Esophagus squamous epithelium (tissue), 4 donors: ENCODE measurements around the gene SDHAF2.
A peak's percentile ranks its signal among the peaks of the same experiment; 100 is the strongest.

Experiments used
- CTCF ChIP-seq, 6 experiments: fragments of 450-650 bp in 4 of 6; fragments of 200-600 bp in 2 of 6; sonication (generic) in 2 of 6; IDR thresholded peaks; one replicate each; pipeline ENCODE4 v1.5.1; 2016 to 2019; ENCODE audit warnings: antibody characterized with exemption in 6 of 6, mild to moderate bottlenecking in 4 of 6, moderate library complexity in 4 of 6
- POLR2A ChIP-seq, 4 donors: fragments of 450-650 bp; IDR thresholded peaks; one replicate each; pipeline ENCODE4 v1.6.1; 2017; ENCODE audit warnings: antibody characterized with exemption in 4 of 4, mild to moderate bottlenecking in 4 of 4, moderate library complexity in 3 of 4

- TF ChIP-seq CTCF (IDR thresholded peaks at IDR 0.05) (peak in 2 of 6 experiments; percentile 31 to 47), POLR2A (IDR thresholded peaks at IDR 0.05) (no peak)
Measured at GRCh38 chr11:61482513-61482912, 52.6 kb downstream of the SDHAF2 start.
